HT-29 (cell line): ENCODE results near the gene LHX3. TPM values are rescaled to one million over a fixed set of nuclear protein-coding genes. Genes with fewer than 3 reads are reported as not detected.

Source experiments
- DNase-seq: peaks from one replicate; pipeline ENCODE4 v3.0.0-alpha.2; 2015; ENCODE audit warnings: low spot score
- total RNA-seq: library from RNA; depleted of rRNA; stranded (reverse); fragments of >200 nt; shearing (Covaris generic); gene quantifications from 2 replicates; pipeline ENCODE4 v1.2.3, GENCODE V29; 2014

LHX3 gene
- total RNA-seq, 1 experiment from 2014 or later, result not detected

GRCh38 chr9:136209232-136209631 is 4.3 kb upstream of the LHX3 start:
- DNase-seq, result no peak

DNA sequence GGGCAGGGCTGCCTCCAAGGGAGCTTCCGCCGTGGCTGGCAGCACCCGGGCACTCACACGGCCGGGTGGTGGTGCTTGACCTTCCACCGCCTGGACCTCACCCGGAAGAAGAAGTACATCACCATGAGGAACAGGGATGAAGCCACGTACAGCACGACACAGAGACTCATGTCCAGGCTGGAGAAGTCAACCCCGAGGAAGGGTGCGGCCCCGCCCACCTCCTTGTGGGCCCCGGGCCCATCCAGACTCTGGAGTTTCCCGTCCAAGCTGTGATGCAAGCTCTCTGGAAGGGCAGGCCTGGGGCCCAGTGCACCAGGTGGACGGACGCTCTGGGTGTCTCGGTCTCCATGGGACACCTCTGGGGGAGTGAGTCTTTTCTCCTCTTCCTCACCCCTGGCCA is 3.7 kb upstream of the LHX3 start:
- DNase-seq, result no peak

DNA sequence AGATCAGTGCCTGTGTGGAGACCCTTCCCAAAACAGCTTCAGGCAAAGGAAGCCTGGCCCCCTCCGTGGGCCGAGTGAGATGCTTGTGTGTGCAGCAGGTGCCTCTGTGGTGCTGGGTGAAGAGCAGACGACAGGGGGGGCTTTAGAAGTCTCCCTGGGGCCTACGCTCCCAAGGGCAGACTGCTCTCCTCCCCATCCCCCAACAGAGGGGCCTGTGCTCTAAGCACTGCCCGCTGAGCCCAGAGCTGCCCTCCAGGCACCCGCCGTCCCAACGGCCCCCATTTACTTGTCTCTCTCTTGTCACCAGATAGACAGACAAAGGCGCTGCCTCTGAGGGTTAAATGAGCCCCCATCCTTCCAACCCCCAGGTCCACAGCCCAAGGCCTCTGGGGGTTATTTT is 2.7 kb upstream of the LHX3 start:
- DNase-seq, result no peak

- no peak for DNase-seq
These were observed 1.8 kb upstream of the LHX3 start for GRCh38 chr9:136206602-136207275.

GRCh38 chr9:136205707-136205992 is 722 bp upstream of the LHX3 start:
- DNase-seq, result no peak

DNA sequence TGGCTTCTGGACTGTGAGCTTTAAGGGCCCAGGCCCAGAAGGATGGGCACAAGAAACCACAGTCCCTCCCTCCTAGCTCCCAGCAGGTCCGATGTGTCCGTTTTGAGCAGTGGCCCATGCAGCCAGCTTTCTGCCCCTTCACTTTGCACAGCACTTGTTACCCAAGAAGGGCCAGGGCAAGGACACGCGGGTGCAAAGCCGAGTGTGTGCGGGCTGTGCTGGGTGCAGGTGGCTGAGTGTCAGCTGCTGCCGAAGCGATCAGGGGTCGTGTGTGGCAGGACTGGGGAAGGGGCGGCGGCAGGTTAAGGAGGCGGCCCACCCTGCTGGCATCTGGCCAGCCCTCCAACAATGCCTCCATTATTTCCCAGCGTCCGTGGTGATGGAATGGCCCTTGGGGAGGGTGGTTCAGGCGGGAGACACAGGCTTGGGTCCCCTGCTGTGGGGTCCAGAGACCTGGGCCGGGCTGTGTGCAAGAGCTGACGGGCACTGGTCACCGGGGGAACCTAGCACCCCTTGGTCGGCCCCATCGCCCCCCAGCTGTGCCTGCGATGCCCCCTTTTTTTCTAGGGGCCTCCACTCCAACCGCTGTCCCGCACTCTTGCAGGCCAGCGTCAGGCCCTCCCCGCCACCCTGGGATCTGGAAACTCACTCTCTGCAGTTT is 653 bp downstream of the LHX3 start:
- peak; percentile 9 for DNase-seq

DNA sequence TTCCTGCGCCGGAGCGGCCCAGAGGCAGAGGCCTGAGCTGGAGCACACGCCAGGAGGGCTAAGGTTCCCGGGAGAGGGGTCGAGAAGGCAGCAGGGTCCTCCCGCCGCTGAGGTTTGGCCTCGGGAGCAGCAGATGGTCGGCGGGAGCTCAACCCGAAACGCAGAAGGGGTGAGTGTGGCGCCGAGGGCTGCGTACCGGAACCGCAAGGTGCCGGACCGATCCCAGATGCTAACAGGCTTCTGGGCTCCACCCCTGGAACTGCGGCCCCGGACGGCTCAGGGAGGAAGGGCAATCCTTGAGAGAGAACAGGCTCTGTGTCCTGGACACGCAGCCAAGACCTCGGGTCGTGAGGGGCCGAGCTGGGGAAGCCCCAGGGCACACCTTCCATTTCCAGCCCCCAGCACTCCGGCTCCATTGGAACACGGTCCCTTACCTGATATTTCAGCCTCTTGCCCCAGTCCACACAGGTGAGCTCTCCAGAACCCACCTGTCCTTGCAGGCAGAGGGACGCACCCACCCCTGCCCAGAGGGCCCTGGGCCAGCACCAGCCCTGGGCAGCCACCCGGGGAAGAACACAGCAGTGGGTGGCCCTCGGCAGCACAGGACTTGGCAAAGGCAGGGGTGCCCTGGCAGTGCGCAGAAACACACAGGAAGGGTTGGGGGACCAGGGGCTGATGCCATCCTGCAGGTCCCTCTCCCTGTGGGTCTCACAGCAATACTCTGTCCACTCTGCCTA is 1.4 kb downstream of the LHX3 start:
- no peak for DNase-seq

GRCh38 chr9:136202454-136203407 is 2.2 kb downstream of the LHX3 start:
- no peak for DNase-seq

DNA sequence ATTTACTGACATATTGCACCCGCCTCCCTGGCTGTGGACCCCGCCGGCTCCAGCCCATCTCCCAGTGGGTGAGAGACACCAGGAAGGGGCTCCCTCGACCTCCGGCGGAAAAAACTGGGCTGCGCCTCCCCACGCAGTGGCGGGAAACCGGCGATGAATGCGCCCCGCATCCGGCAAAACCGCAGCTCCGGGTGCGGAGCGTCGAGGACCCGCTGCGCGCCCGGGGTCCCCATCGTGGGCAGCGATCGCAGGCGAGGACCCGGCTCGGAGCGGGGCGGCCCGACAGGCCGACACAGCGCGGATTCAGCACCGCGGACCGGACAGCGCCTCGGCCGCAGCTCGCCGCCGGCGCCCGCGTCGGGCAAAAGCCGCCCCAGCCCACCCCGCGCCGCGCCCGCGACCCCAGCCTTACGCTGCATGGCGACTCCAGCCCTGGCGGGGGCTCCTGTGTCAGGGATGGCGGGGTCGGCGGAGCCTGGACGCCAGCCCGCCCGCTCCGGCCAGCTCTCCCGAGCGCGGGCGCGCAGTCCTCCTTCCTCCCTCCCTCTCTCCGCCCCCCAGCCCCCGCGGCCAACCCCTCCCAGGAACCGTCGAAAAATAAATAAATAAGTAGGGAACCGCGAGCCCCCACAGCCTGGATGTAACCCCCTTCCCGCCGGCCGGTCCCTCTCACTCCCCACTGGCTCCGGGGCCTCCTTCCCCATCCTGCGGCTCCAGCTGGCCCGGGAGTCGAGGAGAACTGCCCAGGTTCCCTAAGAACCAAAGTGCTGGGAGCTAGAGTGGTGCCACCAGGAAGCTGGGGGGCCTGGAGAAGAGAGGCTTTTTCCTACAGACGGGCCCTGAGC is 3.1 kb downstream of the LHX3 start:
- DNase-seq, result no peak

GRCh38 chr9:136201174-136201573 is 3.8 kb downstream of the LHX3 start:
- DNase-seq, result no peak

- no peak for DNase-seq
These were observed 4.5 kb downstream of the LHX3 start for GRCh38 chr9:136200424-136200823.

DNA sequence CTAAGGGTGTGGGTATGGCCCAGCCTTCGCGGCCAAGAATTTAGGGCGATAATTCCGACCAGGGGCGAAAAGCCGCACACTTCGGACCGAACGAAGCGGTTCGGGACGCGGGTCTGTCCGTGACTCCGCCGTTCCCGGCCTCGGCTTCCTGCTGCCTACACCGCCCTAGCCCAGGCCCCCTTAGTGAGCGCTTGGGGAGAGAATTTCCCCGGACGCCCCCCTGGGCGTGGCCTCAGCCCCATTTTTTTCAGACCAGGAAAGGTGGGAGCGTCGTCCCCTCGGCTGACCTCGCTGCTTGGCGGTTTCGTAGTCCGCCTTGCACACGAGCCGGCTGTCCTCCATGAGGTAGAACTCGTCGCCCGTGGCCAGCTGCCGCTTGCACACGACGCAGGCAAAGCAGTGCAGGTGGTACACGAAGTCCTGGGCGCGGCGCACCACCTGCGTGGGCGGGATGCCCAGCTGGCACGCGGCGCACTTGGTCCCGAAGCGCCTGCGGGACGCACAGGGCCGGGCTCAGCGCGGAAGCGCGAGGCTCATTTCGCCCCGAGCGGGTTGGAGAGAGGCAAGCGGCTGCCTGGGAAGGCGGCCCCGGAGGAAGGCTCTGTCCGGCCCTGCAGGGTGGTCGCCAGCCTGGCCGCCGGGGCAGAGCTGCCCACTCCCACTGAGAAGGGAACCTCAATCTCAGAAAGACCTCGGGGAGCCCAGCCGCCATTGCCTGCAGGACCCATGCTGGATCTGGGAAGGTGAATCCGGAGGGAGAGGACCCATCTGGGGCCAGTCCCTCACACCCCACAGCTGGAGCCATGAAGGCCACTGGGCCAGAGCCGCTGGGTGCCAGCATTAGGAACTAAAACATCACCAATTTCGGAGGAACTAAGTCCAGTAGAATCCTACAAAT is 5.3 kb downstream of the LHX3 start:
- DNase-seq, result no peak

DNA sequence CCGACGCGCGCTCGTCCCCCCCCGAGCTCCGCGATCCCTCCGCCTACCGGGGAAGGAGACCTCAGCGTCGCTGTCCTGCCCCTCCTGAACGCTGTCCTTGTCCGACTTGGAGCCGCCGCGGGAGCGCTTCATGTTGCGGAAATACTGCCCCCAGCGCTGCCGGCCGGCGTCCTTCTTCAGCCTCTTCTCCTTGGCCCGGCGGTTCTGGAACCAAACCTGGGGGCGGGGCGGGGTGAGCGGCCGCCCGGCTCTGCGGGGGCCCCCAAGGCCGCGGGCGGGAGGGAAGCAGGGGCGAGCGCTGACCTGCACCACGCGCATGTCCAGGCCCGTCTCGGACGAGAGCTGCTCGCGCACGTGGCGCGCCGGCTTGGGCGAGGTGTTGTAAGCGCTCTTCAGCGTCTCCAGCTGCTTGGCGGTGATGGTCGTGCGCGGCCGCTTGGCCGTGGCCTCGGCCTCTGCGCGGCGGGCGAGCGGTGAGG is 6.3 kb downstream of the LHX3 start:
- DNase-seq, result no peak

GRCh38 chr9:136197930-136198604 is 6.9 kb downstream of the LHX3 start:
- DNase-seq, result no peak

DNA sequence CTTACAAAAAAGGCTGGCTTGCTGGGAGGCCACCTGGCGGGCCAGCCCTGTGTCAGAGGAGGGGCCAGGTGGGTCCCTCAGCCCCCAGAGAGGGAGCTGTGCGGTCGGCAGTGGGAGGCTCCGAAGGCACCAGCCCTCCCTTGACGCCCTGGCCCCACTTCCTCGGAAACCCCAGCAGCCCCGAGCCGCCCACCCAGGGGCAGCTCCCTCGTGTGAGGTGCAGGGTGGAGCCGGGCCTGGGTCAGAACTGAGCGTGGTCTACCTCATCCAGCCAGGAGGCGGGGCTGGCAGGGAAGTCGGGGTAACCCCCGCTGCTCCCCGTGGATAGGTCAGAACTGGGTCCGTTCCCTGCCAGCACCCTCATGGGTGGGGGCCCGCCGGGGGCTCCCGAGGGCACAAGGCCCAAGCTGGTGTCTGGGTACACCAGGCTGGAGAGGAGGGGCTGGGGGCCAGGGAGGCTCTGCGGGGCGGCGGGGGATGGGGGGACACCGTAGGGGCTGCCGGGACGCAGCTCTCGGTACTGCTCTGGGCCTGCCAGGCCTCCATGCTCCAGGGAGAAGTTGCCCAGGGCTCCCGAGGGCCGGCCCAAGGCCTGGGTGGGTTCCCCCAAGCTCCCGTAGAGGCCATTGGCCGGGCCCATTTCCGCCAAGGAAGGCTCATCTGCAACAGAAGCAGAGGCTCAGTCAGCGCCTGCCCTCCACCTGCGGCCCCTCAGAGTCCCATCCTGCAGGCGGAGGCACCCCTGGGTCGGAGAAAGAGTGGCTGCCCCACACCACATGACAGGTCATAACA is 7.6 kb downstream of the LHX3 start:
- no peak for DNase-seq

- DNase-seq, result no peak
These were observed 8.4 kb downstream of the LHX3 start for GRCh38 chr9:136196404-136197083.

- DNase-seq, result no peak
These were observed 10.4 kb downstream of the LHX3 start for GRCh38 chr9:136194540-136194939.

DNA sequence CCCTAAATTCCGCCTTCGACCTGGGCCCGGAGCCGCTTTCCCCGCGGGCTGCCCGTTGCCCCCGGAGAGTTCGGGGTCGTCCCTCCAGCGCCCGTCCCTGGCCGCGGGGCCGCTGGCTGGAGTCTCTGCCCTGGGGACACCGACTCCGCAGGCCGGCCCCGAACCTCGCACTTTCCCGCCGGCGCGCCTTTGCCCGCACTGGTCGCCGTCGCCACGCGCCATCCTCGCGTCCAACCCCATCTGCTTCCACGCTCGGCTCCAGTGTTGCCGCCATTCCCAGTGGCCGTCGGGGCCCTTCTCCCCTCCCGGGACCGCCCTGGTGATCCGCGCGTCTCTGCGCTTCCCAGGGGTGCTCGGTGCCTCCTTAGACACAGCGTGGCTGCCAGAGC is 11.0 kb downstream of the LHX3 start:
- DNase-seq, result no peak
